Keratinocyte (primary cell): ENCODE results near the gene GAS2. TPM values are rescaled to one million over a fixed set of nuclear protein-coding genes. Genes with fewer than 3 reads are reported as not detected.

Experiments
- DNase-seq: peaks from one replicate; pipeline ENCODE4 v3.0.0-alpha.2; 2011; ENCODE audit warnings: low read depth, missing footprints, low spot score
- FAIRE-seq: peaks from 2 replicates; lab custom pipeline; 2011; peaks lifted over from hg19 to GRCh38; lab: Jason Lieb, UNC
- H2AFZ ChIP-seq: 2 replicates; pipeline ENCODE4 v1.6.0; 2012; ENCODE audit warnings: low read length, control low read depth, inconsistent platforms; ENCODE audit not compliant: control insufficient read depth
- H3K27ac ChIP-seq: 2 replicates; pipeline ENCODE4 v1.5.1; 2011; ENCODE audit warnings: low read length; ENCODE audit not compliant: control insufficient read depth, insufficient read depth
- H3K27me3 ChIP-seq: 3 replicates; pipeline ENCODE4 v1.6.0; 2011; ENCODE audit warnings: low read length; ENCODE audit not compliant: control insufficient read depth, insufficient read depth; ENCODE audit errors: extremely low read depth
- H3K36me3 ChIP-seq, 2 experiments: 2 replicates in 1 of 2; 3 replicates in 1 of 2; pipeline ENCODE4 v1.5.1; 2011; ENCODE audit warnings: low read length in 2 of 2, mild to moderate bottlenecking in 1 of 2; ENCODE audit not compliant: control insufficient read depth in 2 of 2, insufficient read depth in 2 of 2; ENCODE audit errors: extremely low read depth in 1 of 2
- H3K4me1 ChIP-seq: 3 replicates; pipeline ENCODE4 v1.5.1; 2011; ENCODE audit warnings: low read length; ENCODE audit not compliant: control insufficient read depth, insufficient read depth; ENCODE audit errors: extremely low read depth
- H3K4me2 ChIP-seq: 3 replicates; pipeline ENCODE4 v1.6.0; 2011; ENCODE audit warnings: low read depth, low read length; ENCODE audit not compliant: control insufficient read depth, insufficient read depth; ENCODE audit errors: extremely low read depth
- H3K4me3 ChIP-seq, 3 experiments: fragments of 200-600 bp in 1 of 3; sonication (generic) in 1 of 3; 2 replicates in 2 of 3; 3 replicates in 1 of 3; pipeline ENCODE4 v1.5.1; 2011 to 2016; ENCODE audit warnings: low read length in 3 of 3, mild to moderate bottlenecking in 3 of 3, control low read depth in 2 of 3, inconsistent platforms in 1 of 3, low read depth in 1 of 3, mixed read lengths in 1 of 3, mixed run types in 1 of 3, moderate library complexity in 1 of 3; ENCODE audit not compliant: control insufficient read depth in 2 of 3, insufficient read depth in 2 of 3; ENCODE audit errors: extremely low read depth in 1 of 3
- H3K79me2 ChIP-seq: 2 replicates; pipeline ENCODE4 v1.6.0; 2012; ENCODE audit warnings: low read length; ENCODE audit not compliant: control insufficient read depth, insufficient read depth
- H3K9ac ChIP-seq: 3 replicates; pipeline ENCODE4 v1.6.0; 2011; ENCODE audit warnings: low read length; ENCODE audit not compliant: control insufficient read depth, insufficient read depth; ENCODE audit errors: extremely low read depth
- H3K9me1 ChIP-seq: 3 replicates; pipeline ENCODE4 v1.6.0; 2011; ENCODE audit warnings: low read length; ENCODE audit not compliant: control insufficient read depth, insufficient read depth; ENCODE audit errors: extremely low read depth
- H3K9me3 ChIP-seq: 2 replicates; pipeline ENCODE4 v1.5.1; 2012; ENCODE audit warnings: low read depth, low read length; ENCODE audit not compliant: control insufficient read depth
- H4K20me1 ChIP-seq: 3 replicates; pipeline ENCODE4 v1.6.0; 2011; ENCODE audit warnings: low read length; ENCODE audit not compliant: control insufficient read depth, insufficient read depth; ENCODE audit errors: extremely low read depth
- EZH2 ChIP-seq: IDR thresholded peaks from one replicate; pipeline ENCODE4 v1.6.1; 2012; ENCODE audit warnings: inconsistent platforms, mild to moderate bottlenecking, low read length, moderate library complexity
- dilution Hi-C: fragments of 300-500 bp; cut with MboI; formaldehyde crosslinking; loops from one replicate; pipeline ENCODE4 v1.7.0; 2020; ENCODE audit warnings: low sequenced_read_pairs; ENCODE audit not compliant: extremely low pct_ligation_motif_present
- polyA plus RNA-seq, 5 experiments: library from polyadenylated mRNA; depleted of rRNA in 3 of 5; stranded (reverse) in 3 of 5; stranded (forward) in 1 of 5; unstranded in 1 of 5; fragments of >200 nt; gene quantifications; 1 replicate in 1 of 5; 2 replicates in 3 of 5; 3 replicates in 1 of 5; pipeline versions ENCODE4 v1.2.1 to v1.2.3, GENCODE V29; 2011 to 2012; ENCODE audit warnings: missing spikeins in 2 of 5, low read depth in 1 of 5, low replicate concordance in 1 of 5
- TF ChIP-seq, protein P1 (sequence below), 3 experiments: IDR thresholded peaks in 1 of 3; conservative IDR thresholded peaks in 1 of 3; optimal IDR thresholded peaks in 1 of 3; 2 replicates in 2 of 3; 3 replicates in 1 of 3; pipeline versions ENCODE3 to v1.5.1; 2011; ENCODE audit warnings: low read length in 3 of 3, mild to moderate bottlenecking in 3 of 3, moderate library complexity in 2 of 3, control low read depth in 1 of 3, inconsistent platforms in 1 of 3; ENCODE audit not compliant: insufficient read depth in 2 of 3; ENCODE audit errors: extremely low read depth in 1 of 3

The GAS2 gene
- polyA plus RNA-seq, 1 donor (not counting 4 experiments of a cell fraction or from before 2014, with no cell fraction given), result 0.62 TPM

DNA sequence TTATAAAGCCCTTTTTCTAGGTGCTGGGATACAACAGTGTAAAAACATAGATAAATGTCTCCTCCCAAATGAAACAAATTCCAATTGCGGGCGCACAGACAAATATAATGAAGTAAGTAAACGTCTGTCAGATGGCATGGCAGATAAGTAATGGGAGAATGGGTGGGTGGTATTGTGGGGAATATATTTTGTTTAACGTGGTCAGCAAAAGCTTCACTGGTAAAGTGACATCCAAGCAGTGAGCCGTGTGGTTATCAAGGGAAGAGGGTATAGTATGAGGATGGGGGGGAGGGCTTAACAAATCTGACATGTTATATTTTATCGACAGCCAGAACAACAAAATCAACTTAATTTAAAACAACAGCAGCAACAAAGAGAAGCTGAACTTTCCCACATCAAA lies 162.0 kb downstream of the GAS2 start:
- dilution Hi-C loops, result no loop called here
- Histone ChIP-seq H3K9me1 (no peaks in the 10 kb centered on the region), H3K27me3 (no peaks in the 10 kb centered on the region), H3K9me3 (no peaks in the 10 kb centered on the region), H3K4me1 (peaks cover 5% of the 10 kb centered on the region), H2AFZ (no peak overlapping the region), H3K36me3 (no peaks in the 10 kb centered on the region), H4K20me1 (no peaks in the 10 kb centered on the region), H3K27ac (no peak overlapping the region), H3K79me2 (no peaks in the 10 kb centered on the region), H3K9ac (no peak overlapping the region), H3K4me2 (peak overlapping the region; percentile 89), H3K4me3 (no peak overlapping the region)
- TF ChIP-seq EZH2, result no peak
- TF ChIP-seq, protein P1, sequence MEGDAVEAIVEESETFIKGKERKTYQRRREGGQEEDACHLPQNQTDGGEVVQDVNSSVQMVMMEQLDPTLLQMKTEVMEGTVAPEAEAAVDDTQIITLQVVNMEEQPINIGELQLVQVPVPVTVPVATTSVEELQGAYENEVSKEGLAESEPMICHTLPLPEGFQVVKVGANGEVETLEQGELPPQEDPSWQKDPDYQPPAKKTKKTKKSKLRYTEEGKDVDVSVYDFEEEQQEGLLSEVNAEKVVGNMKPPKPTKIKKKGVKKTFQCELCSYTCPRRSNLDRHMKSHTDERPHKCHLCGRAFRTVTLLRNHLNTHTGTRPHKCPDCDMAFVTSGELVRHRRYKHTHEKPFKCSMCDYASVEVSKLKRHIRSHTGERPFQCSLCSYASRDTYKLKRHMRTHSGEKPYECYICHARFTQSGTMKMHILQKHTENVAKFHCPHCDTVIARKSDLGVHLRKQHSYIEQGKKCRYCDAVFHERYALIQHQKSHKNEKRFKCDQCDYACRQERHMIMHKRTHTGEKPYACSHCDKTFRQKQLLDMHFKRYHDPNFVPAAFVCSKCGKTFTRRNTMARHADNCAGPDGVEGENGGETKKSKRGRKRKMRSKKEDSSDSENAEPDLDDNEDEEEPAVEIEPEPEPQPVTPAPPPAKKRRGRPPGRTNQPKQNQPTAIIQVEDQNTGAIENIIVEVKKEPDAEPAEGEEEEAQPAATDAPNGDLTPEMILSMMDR (optimal IDR thresholded peaks at IDR 0.05 in 1 of 3, IDR thresholded peaks at IDR 0.05 in 1 of 3, conservative IDR thresholded peaks at IDR 0.05 in 1 of 3; ENCODE audit: extremely low read depth in 1 of 3, insufficient read depth in 2 of 3, low read length in 3 of 3), result no peak
- no peak for DNase-seq
- no peak for FAIRE-seq

DNA sequence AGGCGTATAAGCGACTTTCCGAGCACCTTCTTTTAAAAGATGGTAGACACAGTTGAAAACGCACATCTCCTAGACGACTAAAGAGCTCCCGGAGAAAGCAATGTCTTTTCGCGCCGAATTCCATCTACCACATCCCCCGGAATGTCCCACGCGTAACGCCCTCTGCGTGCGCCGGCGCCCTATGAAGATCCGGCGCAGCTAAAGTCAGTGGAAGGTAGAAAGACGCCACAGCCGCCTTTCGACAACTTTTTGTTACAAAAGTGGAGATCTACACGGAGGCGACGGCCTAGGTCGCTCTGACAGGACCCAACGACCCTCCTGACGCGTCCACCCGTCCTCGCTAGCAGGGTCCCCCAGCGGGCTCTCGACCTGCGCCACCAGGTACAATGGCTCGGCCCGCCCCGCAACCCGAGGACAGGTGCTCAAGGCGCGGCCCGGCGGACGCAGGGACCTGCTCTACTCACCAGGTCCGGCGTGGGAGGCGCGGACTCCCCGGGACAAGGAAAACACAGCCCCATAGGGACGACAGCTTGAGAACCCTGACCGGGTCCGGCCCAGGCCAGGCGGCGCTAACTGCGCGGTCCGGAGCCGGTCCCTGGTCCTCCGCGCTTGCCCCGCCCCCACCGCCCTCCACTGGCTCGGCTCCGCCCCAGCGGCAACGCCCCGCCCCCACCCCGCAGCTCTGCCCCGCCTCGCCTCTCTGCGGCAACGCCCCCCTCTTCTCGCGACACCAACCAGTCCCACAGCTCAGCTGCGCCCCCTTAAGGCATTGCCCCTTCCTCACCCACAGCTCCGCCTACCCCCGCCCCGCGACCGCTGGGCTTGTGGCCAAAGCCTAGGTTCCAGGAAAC lies 163.0 kb downstream of the GAS2 start, which contains the start of gene SVIP:
Gene SVIP (minus strand): TSS at position 571 of the 851 bp plus-strand sequence. CDS start 53 bp downstream, at position 518.
- H3K9me1 ChIP-seq, result no peaks in the 10 kb centered on the region
- no peak for FAIRE-seq

More for the DNA sequence above, 163.0 kb downstream of the GAS2 start, which contains the start of gene SVIP:
- Histone ChIP-seq H3K36me3 (no peaks in the 10 kb centered on the region), H3K79me2 (no peaks in the 10 kb centered on the region), H2AFZ (peak within 1 kb of the TSS; percentile 81), H3K4me1 (peaks cover 5% of the 10 kb centered on the region), H3K4me3 (peak within 1 kb of the TSS; percentile 69 to 79 (median 73)), H3K9ac (peak within 1 kb of the TSS; percentile 44), H3K4me2 (peak within 1 kb of the TSS; percentile 89), H3K27ac (no peak within 1 kb of the TSS), H3K9me3 (no peaks in the 10 kb centered on the region), H3K27me3 (no peaks in the 10 kb centered on the region), H4K20me1 (no peaks in the 10 kb centered on the region)
- peak; percentile 23 for DNase-seq
- dilution Hi-C loops, result no loop called here
- TF ChIP-seq, protein P1 (optimal IDR thresholded peaks at IDR 0.05 in 1 of 3, IDR thresholded peaks at IDR 0.05 in 1 of 3, conservative IDR thresholded peaks at IDR 0.05 in 1 of 3; ENCODE audit: extremely low read depth in 1 of 3, insufficient read depth in 2 of 3, low read length in 3 of 3), result peak; percentile 38 to 82 (median 44)
- TF ChIP-seq EZH2, result no peak
